ENCODE data around the gene NEK7. TPM values are rescaled to one million over a fixed set of nuclear protein-coding genes. Genes with fewer than 3 reads are reported as not detected.
"Not testable (repeated sequence)": the region's sequence is repeated elsewhere in the genome, so short reads cannot be mapped to it uniquely, and the experiment has no call there.

Gene NEK7
- total RNA-seq, 4 donors from 2014 or later: 50.4 to 71.6 (median 57.3) TPM

DNA sequence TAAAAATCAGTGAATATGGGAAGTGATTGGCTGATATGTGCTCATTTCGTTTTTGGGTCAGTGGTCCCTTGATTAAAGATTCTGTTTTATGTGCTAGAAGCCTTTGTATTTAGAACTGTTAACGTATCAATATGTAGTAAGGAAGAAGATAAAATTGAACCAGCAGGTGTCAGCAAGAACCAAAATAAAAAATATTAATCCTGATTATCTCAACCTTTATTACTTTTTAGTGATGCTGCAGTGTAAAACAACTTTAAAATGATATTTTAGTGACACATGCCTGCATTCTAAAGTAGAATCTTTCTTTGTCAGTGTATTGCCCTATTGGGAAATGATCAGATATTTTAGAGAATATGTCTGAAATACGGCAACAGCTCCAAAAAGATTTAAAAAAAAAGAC is 49.5 kb downstream of the NEK7 start:
- H3K4me3 ChIP-seq (ENCODE audit: low read depth, poor library complexity, severe bottlenecking): no peak overlapping the region
- no peak for DNase-seq (ENCODE audit: low spot score in 2 of 2)
- TF ChIP-seq POLR2A (IDR thresholded peaks at IDR 0.05) (no peak), CTCF (IDR thresholded peaks at IDR 0.05) (no peak)
- intact Hi-C loops (cut with DNase I; ENCODE audit: low total_unique reads): no loop called here
- WGBS, 2 donors: 66 to 68% methylated on average over 3 of the region's 3 CpGs

DNA sequence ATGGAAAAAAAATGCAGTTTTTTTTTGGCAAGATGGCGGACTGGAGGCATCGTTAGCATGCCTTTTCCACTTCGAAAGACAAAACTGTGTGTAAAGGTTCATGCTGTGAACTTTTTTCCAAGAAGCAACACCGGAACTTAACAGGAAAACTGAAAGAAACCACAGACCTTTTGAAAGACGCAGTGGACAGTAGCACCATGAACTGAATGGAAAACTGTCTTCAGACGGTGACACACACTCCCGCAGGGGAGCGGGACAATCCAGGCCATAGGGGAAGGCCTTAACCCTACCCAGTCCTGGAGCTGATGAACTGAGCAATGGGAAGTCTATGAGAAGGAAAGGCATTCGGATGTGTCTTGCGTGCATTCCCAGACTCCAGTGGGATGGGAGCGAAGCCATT is 54.9 kb downstream of the NEK7 start:
- TF ChIP-seq CTCF (IDR thresholded peaks at IDR 0.05): no peak
- TF ChIP-seq POLR2A (IDR thresholded peaks at IDR 0.05): no peak
- H3K4me3 ChIP-seq (ENCODE audit: low read depth, poor library complexity, severe bottlenecking): no peak overlapping the region
- 96 to 97% methylated on average over 11 of the region's 11 CpGs for WGBS, 2 donors
- no peak for DNase-seq (ENCODE audit: low spot score in 2 of 2)
- intact Hi-C loops (cut with DNase I; ENCODE audit: low total_unique reads): no loop called here

DNA sequence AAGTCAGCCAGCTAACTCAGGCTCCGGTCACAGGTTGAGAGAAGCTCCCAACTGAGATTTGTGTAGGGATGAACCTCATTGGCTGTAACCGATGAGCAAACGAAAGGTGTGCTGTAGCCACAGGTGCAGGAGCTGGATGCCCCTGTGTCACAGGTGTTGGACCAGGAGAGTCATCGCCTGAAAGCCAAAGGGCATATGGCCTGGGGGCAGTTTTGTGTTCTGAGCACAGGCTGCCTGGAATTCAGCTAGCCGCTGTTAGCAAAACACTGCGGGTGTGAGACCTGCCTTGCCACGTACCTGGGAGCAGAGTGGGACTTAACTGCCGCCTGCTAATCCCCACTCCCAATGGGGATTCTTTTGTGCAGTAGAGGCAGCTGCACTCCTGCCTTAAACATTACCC is 55.3 kb downstream of the NEK7 start:
- intact Hi-C loops (cut with DNase I; ENCODE audit: low total_unique reads): no loop called here
- WGBS, 2 donors: 95 to 97% methylated on average over 5 to 8 of the region's 8 CpGs
- H3K4me3 ChIP-seq (ENCODE audit: low read depth, poor library complexity, severe bottlenecking): no peak overlapping the region
- TF ChIP-seq CTCF (IDR thresholded peaks at IDR 0.05): no peak
- no peak for DNase-seq (ENCODE audit: low spot score in 2 of 2)

GRCh38 chr1:198212675-198213074 is 55.9 kb downstream of the NEK7 start:
- 85 to 97% methylated on average over 3 of the region's 3 CpGs for WGBS, 2 donors
- intact Hi-C loops (cut with DNase I; ENCODE audit: low total_unique reads): no loop called here
- no peak for DNase-seq (ENCODE audit: low spot score in 2 of 2)
- TF ChIP-seq POLR2A (IDR thresholded peaks at IDR 0.05) (no peak), CTCF (IDR thresholded peaks at IDR 0.05) (no peak)
- H3K4me3 ChIP-seq (ENCODE audit: low read depth, poor library complexity, severe bottlenecking): no peak overlapping the region

DNA sequence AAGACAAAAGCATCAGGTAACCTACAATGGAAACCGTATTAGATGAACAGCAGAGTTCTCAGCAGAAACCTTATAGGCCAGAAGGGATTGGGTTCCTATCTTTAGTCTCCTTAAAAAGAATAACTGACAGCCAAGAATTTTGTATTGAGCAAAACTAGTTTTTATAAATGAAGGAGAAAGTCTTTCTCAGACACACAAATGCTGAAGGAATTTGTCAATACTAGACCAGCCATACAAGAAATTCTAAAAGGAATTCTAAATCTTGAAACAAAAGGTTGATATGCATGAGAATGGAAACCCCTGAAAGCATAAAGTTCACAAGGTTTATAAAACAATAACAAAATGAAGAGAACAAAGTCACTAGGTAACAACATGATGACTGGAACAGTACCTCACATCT is 58.1 kb downstream of the NEK7 start:
- H3K4me3 ChIP-seq (ENCODE audit: low read depth, poor library complexity, severe bottlenecking): no peak overlapping the region
- DNase-seq (ENCODE audit: low spot score in 2 of 2): no peak
- 97 to 98% methylated on average over 1 of the region's 1 CpG for WGBS, 2 donors
- TF ChIP-seq POLR2A (IDR thresholded peaks at IDR 0.05): no peak
- no peak for TF ChIP-seq CTCF (IDR thresholded peaks at IDR 0.05)
- intact Hi-C loops (cut with DNase I; ENCODE audit: low total_unique reads): no loop called here

GRCh38 chr1:198220428-198220827 is 63.6 kb downstream of the NEK7 start:
- DNase-seq (ENCODE audit: low spot score in 2 of 2): no peak
- 27 to 49% methylated on average over 1 of the region's 1 CpG for WGBS, 2 donors
- intact Hi-C loops (cut with DNase I; ENCODE audit: low total_unique reads): no loop called here
- no peak for TF ChIP-seq POLR2A (IDR thresholded peaks at IDR 0.05)
- no peak for TF ChIP-seq CTCF (IDR thresholded peaks at IDR 0.05)
- no peak overlapping the region for H3K4me3 ChIP-seq (ENCODE audit: low read depth, poor library complexity, severe bottlenecking)

GRCh38 chr1:198227010-198227409 is 70.2 kb downstream of the NEK7 start:
- DNase-seq (ENCODE audit: low spot score in 2 of 2); H3K4me3 ChIP-seq (ENCODE audit: low read depth, poor library complexity, severe bottlenecking); intact Hi-C loops (cut with DNase I; ENCODE audit: low total_unique reads): not testable (repeated sequence)
- 98 to 100% methylated on average over 5 of the region's 5 CpGs for WGBS, 2 donors

GRCh38 chr1:198227454-198227853 is 70.7 kb downstream of the NEK7 start:
- WGBS, 2 donors: 95 to 97% methylated on average over 2 of the region's 2 CpGs
- H3K4me3 ChIP-seq (ENCODE audit: low read depth, poor library complexity, severe bottlenecking); DNase-seq (ENCODE audit: low spot score in 2 of 2); intact Hi-C loops (cut with DNase I; ENCODE audit: low total_unique reads): not testable (repeated sequence)

All from lower leg skin (tissue), 4 donors.